HEK293 (cell line): ENCODE results near the gene ZNF33B.

Experiments used
- CTCF ChIP-seq: fragments of 450-650 bp; formaldehyde crosslinking; IDR thresholded peaks from 2 replicates; pipeline ENCODE4 v1.5.1; 2016; ENCODE audit warnings: missing biosample characterization, missing genetic modification characterization
- GLI2 ChIP-seq: fragments of 450-650 bp; formaldehyde crosslinking; IDR thresholded peaks from 2 replicates; pipeline ENCODE4; 2017; ENCODE audit warnings: missing biosample characterization, missing genetic modification characterization, low read depth, borderline replicate concordance
- GLIS2 ChIP-seq: fragments of 450-650 bp; formaldehyde crosslinking; IDR thresholded peaks from 2 replicates; pipeline ENCODE4 v1.5.1; 2016; ENCODE audit warnings: missing biosample characterization, missing genetic modification characterization
- PBX3 ChIP-seq: sonication (generic); formaldehyde crosslinking; IDR thresholded peaks from 2 replicates; pipeline ENCODE4 v1.8.1; 2022; ENCODE audit warnings: mild to moderate bottlenecking, moderate library complexity, missing genetic modification reagents
- SETDB1 ChIP-seq: IDR thresholded peaks from one replicate; pipeline ENCODE4 v1.6.1; 2017; ENCODE audit warnings: mild to moderate bottlenecking, low read length, moderate library complexity, mixed read lengths; ENCODE audit not compliant: insufficient read length
- ZBTB7A ChIP-seq: fragments of 450-650 bp; formaldehyde crosslinking; IDR thresholded peaks from 2 replicates; pipeline ENCODE4 v1.5.1; 2016; ENCODE audit warnings: low read depth, missing biosample characterization, missing genetic modification characterization
- ZNF121 ChIP-seq: fragments of 450-650 bp; formaldehyde crosslinking; IDR thresholded peaks from 2 replicates; pipeline ENCODE4 v1.5.1; 2016; ENCODE audit warnings: missing biosample characterization, missing genetic modification characterization
- ZNF24 ChIP-seq: fragments of 450-650 bp; formaldehyde crosslinking; IDR thresholded peaks from 2 replicates; pipeline ENCODE4 v1.5.1; 2016; ENCODE audit warnings: missing biosample characterization, missing genetic modification characterization
- ZNF311 ChIP-seq: fragments of 450-650 bp; formaldehyde crosslinking; IDR thresholded peaks from 2 replicates; pipeline ENCODE4 v1.5.1; 2017; ENCODE audit warnings: missing biosample characterization, missing genetic modification characterization, borderline replicate concordance
- ZNF514 ChIP-seq: fragments of 450-650 bp; formaldehyde crosslinking; IDR thresholded peaks from 2 replicates; pipeline ENCODE4 v1.5.1; 2016; ENCODE audit warnings: missing biosample characterization, missing genetic modification characterization
- ZNF530 ChIP-seq: fragments of 450-650 bp; formaldehyde crosslinking; IDR thresholded peaks from 2 replicates; pipeline ENCODE4 v1.5.1; 2016; ENCODE audit warnings: low read depth, missing biosample characterization, missing genetic modification characterization
- ZNF76 ChIP-seq: fragments of 450-650 bp; formaldehyde crosslinking; IDR thresholded peaks from 2 replicates; pipeline ENCODE4; 2016; ENCODE audit warnings: low read depth, missing biosample characterization, missing genetic modification characterization, borderline replicate concordance

- TF ChIP-seq CTCF (no peak), GLIS2 (tag by site-specific recombination) (no peak), ZNF311 (no peak), ZNF76 (no peak), PBX3 (no peak), SETDB1 (no peak), ZBTB7A (tag by site-specific recombination) (no peak), ZNF24 (tag by site-specific recombination) (no peak), GLI2 (tag by site-specific recombination) (no peak), ZNF121 (tag by site-specific recombination) (no peak), ZNF530 (tag by site-specific recombination) (no peak), ZNF514 (tag by site-specific recombination) (no peak)
These were observed 1.2 kb downstream of the ZNF33B start for GRCh38 chr10:42637142-42637541.
